GM12873 (cell line): ENCODE measurements around the gene ADK.

Experiments used
- TF ChIP-seq, protein P1 (sequence below): IDR thresholded peaks from 2 replicates; pipeline ENCODE4 v1.5.1; 2012; ENCODE audit warnings: low read depth, mild to moderate bottlenecking, moderate library complexity, low read length, control low read depth; ENCODE audit not compliant: insufficient read depth; ENCODE audit errors: missing control alignments

Gene ADK

DNA sequence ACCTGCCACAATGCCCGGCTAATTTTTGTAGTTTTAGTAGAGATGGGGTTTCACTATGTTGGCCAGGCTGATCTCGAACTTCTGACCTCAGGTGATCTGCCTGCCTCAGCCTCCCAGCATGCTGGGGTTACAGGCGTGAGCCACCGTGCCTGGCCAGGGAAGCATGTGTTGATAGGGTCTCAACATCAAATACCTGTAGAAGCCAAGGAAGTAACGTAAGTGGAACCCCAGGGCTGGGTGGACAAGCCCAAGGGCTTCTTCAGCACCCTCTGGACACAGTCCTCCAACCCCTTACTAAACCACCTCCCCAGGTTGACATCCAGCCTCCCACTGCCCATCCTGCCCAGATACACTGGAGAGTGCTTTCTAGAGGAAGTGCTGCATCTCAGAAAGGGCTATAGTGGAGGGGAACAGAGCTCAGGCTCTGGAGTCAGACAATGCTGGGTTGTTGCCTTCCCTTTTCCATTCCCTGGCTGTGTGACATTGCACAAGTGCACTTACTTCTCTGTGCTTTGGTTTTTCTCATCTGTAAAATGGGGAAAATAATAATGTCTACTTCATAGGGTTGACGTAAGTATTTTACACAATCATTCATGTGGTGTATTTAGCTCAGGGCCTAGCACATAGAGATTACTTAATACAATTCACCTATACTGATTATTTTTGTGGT is 601.5 kb downstream of the ADK start:
- TF ChIP-seq, protein P1, sequence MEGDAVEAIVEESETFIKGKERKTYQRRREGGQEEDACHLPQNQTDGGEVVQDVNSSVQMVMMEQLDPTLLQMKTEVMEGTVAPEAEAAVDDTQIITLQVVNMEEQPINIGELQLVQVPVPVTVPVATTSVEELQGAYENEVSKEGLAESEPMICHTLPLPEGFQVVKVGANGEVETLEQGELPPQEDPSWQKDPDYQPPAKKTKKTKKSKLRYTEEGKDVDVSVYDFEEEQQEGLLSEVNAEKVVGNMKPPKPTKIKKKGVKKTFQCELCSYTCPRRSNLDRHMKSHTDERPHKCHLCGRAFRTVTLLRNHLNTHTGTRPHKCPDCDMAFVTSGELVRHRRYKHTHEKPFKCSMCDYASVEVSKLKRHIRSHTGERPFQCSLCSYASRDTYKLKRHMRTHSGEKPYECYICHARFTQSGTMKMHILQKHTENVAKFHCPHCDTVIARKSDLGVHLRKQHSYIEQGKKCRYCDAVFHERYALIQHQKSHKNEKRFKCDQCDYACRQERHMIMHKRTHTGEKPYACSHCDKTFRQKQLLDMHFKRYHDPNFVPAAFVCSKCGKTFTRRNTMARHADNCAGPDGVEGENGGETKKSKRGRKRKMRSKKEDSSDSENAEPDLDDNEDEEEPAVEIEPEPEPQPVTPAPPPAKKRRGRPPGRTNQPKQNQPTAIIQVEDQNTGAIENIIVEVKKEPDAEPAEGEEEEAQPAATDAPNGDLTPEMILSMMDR: no peak

DNA sequence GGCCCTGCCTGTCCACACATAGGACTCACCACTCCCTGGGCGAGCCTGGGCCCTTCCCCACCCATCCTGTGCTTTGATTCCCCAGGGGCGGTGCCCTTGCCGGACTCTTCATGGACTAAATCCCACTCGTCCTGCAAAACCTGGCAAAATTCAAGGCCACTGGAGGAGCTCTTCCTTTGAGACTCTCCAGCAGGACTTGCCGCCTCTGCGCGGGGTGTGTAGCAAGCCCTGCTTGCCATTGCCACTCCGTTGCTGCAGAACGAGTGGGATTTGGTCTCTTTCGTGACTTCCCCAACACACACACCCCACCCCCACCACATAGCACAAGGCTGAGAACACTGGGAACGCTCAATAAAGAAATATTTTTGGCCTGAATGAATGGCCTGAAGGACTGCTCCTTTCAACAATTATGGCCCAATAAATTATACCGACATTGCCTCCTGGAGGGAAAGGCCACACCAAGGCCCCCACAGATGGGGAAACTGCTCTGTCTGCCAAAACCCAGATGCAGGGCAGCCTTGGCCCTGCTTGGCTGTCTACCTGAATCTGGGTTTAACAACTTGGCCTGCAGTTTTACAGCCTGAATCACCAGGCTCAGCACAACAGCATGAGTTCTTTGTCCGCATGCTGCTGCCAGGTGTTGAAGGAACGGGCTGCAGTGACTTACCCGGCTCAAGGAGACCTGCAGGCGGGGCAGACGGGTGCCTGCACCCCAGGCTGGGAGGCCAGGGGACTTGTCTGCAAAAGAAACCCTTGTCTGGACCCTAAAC is 602.6 kb downstream of the ADK start:
- TF ChIP-seq, protein P1: no peak

DNA sequence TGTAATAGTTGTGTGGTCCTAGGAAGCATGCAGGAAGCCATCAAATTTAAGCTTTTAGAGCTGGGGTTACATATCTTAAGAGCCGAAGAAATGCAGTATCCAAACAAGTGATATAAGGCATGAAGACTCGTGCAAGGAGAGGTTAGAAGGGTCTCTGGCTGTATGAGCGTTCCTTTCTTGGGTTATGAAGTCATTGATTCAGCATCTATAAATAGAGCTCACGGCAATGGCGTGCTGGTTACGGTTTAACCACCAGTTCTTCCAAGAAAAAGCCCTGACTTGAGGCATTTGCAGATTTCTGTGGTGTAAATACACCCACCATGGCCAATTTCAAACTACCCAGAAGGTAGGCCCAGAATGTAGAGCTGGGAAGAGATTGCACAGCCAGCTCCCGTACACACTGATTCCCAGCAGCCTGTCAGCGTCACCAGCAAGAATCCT is 603.4 kb downstream of the ADK start:
- TF ChIP-seq, protein P1: no peak

DNA sequence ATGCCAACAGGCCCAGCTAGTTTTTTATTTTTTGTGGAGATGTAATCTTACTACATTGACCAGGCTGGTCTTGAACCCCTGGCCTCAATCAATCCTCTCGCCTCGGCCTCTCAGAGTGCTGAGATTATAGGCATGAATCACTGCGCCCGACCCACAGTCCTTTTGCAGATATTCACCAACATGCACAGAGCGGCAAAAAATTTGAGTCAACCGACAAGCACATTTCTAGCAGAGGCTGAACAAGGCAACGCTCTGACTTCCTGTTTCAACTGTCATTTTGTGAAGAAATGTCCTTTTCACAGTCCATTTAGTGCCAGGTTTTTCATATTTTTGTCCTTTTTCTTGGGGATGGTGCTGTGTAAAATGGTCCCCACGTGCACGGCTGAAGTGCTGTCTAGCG is 604.3 kb downstream of the ADK start:
- TF ChIP-seq, protein P1: no peak
